ENCODE measurements around the gene BACE2. TPM values are rescaled to one million over a fixed set of nuclear protein-coding genes. Genes with fewer than 3 reads are reported as not detected.
A peak's percentile ranks its signal among the peaks of the same experiment; 100 is the strongest.

The BACE2 gene
- polyA plus RNA-seq, 1 donor (not counting 4 experiments of a cell fraction or from before 2014, with no cell fraction given) = 130 TPM

DNA sequence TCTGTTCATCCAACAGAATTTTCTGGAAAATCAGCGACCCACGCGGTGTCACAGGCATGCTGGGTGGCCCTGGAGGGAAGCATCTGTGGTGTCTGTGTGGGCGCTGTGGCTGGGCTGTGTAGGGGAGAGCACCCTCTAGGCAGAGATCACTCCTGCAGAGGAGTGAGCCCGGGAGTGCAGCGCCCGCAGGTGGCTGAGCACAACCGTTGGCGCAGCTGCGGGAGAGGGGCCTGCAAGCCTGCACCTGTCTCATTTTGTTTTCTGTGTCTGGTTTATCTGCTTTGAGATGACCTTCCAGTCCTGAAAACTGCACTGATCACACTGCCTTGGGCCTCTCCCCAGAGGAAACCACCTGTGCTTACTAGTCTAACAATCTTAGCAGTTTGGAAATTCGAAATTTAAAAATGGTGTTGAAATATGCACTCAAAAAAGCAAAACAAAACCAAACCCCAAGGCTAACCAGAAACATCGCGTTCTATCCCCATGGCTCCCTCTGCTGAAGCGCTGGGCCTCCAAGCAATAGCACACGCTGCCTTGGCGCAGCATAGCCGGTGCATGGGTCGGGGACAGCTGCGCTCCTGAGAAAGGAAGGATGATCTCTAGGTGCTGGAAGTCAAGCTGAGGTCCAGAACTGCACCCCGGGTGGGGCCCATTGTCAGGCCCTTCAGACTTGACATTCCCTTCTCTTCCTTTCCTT is 153.4 kb downstream of the BACE2 start:
- FAIRE-seq = no peak
- Histone ChIP-seq H2AFZ (ENCODE audit: control insufficient read depth, low read length) (no peak overlapping the region), H3K27ac (ENCODE audit: control insufficient read depth, insufficient read depth, low read length) (no peak overlapping the region), H3K4me1 (ENCODE audit: control insufficient read depth, extremely low read depth, insufficient read depth, low read length) (no peaks in the 10 kb centered on the region), H4K20me1 (ENCODE audit: control insufficient read depth, extremely low read depth, insufficient read depth, low read length) (no peaks in the 10 kb centered on the region), H3K79me2 (ENCODE audit: control insufficient read depth, insufficient read depth, low read length) (no peaks in the 10 kb centered on the region), H3K9ac (ENCODE audit: control insufficient read depth, extremely low read depth, insufficient read depth, low read length) (no peak overlapping the region), H3K36me3 (ENCODE audit: control insufficient read depth in 2 of 2, extremely low read depth in 1 of 2, insufficient read depth in 2 of 2, low read length in 2 of 2) (no peaks in the 10 kb centered on the region), H3K4me2 (ENCODE audit: control insufficient read depth, extremely low read depth, insufficient read depth, low read depth, low read length) (no peak overlapping the region), H3K9me1 (ENCODE audit: control insufficient read depth, extremely low read depth, insufficient read depth, low read length) (no peaks in the 10 kb centered on the region), H3K4me3 (ENCODE audit: control insufficient read depth in 2 of 3, extremely low read depth in 1 of 3, insufficient read depth in 2 of 3, low read depth in 1 of 3, low read length in 3 of 3) (no peak overlapping the region), H3K27me3 (ENCODE audit: control insufficient read depth, extremely low read depth, insufficient read depth, low read length) (peaks cover 46% of the 10 kb centered on the region), H3K9me3 (ENCODE audit: control insufficient read depth, low read depth, low read length) (no peaks in the 10 kb centered on the region)
- DNase-seq (ENCODE audit: low read depth, low spot score) = no peak
- TF ChIP-seq EZH2 (IDR thresholded peaks at IDR 0.05; ENCODE audit: low read length) = no peak
- TF ChIP-seq, protein P1, sequence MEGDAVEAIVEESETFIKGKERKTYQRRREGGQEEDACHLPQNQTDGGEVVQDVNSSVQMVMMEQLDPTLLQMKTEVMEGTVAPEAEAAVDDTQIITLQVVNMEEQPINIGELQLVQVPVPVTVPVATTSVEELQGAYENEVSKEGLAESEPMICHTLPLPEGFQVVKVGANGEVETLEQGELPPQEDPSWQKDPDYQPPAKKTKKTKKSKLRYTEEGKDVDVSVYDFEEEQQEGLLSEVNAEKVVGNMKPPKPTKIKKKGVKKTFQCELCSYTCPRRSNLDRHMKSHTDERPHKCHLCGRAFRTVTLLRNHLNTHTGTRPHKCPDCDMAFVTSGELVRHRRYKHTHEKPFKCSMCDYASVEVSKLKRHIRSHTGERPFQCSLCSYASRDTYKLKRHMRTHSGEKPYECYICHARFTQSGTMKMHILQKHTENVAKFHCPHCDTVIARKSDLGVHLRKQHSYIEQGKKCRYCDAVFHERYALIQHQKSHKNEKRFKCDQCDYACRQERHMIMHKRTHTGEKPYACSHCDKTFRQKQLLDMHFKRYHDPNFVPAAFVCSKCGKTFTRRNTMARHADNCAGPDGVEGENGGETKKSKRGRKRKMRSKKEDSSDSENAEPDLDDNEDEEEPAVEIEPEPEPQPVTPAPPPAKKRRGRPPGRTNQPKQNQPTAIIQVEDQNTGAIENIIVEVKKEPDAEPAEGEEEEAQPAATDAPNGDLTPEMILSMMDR (optimal IDR thresholded peaks at IDR 0.05 in 1 of 3, IDR thresholded peaks at IDR 0.05 in 1 of 3, conservative IDR thresholded peaks at IDR 0.05 in 1 of 3; ENCODE audit: extremely low read depth in 1 of 3, insufficient read depth in 2 of 3, low read length in 3 of 3) = peak in 1 of 3 experiments; percentile 22
- dilution Hi-C loops (cut with MboI; ENCODE audit: extremely low pct_ligation_motif_present, low sequenced_read_pairs) = no loop called here

DNA sequence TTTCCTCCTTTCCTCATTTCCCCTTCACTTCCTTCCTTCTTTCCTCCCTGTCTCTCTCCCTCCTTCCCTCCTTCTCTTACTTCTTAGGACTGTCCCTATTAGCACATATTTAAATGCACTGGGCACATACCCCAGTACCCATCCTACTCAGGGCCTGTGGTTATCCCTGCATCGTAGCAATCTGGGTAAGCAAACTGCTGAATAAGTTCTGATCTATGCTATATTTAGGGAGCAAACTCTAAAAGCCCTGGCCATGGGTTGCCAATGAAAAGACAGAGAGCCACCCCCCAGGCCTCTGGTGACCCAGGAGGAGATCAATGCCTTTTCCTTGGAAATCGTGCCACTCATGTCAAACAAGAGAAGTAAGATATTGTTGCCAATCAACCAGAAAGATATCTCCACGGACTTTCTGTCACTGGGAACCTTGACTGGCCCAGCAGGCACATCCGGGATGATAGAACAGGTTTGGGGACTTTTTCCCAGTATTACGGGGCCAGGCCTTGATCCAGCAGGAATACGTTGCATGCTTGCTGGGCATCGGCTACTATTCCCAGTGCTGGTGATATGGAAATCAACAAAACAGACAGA is 154.0 kb downstream of the BACE2 start:
- Histone ChIP-seq H3K27ac (ENCODE audit: control insufficient read depth, insufficient read depth, low read length) (no peak overlapping the region), H3K36me3 (ENCODE audit: control insufficient read depth in 2 of 2, extremely low read depth in 1 of 2, insufficient read depth in 2 of 2, low read length in 2 of 2) (no peaks in the 10 kb centered on the region), H3K4me1 (ENCODE audit: control insufficient read depth, extremely low read depth, insufficient read depth, low read length) (no peaks in the 10 kb centered on the region), H3K27me3 (ENCODE audit: control insufficient read depth, extremely low read depth, insufficient read depth, low read length) (peaks cover 40% of the 10 kb centered on the region), H2AFZ (ENCODE audit: control insufficient read depth, low read length) (no peak overlapping the region), H3K9me1 (ENCODE audit: control insufficient read depth, extremely low read depth, insufficient read depth, low read length) (no peaks in the 10 kb centered on the region), H3K4me3 (ENCODE audit: control insufficient read depth in 2 of 3, extremely low read depth in 1 of 3, insufficient read depth in 2 of 3, low read depth in 1 of 3, low read length in 3 of 3) (no peak overlapping the region), H3K9ac (ENCODE audit: control insufficient read depth, extremely low read depth, insufficient read depth, low read length) (no peak overlapping the region), H3K4me2 (ENCODE audit: control insufficient read depth, extremely low read depth, insufficient read depth, low read depth, low read length) (no peak overlapping the region), H3K79me2 (ENCODE audit: control insufficient read depth, insufficient read depth, low read length) (no peaks in the 10 kb centered on the region), H4K20me1 (ENCODE audit: control insufficient read depth, extremely low read depth, insufficient read depth, low read length) (no peaks in the 10 kb centered on the region), H3K9me3 (ENCODE audit: control insufficient read depth, low read depth, low read length) (no peaks in the 10 kb centered on the region)
- FAIRE-seq (no peak), DNase-seq (ENCODE audit: low read depth, low spot score) (no peak)
- dilution Hi-C loops (cut with MboI; ENCODE audit: extremely low pct_ligation_motif_present, low sequenced_read_pairs) = no loop called here
- TF ChIP-seq EZH2 (IDR thresholded peaks at IDR 0.05; ENCODE audit: low read length) = no peak
- TF ChIP-seq, protein P1 (optimal IDR thresholded peaks at IDR 0.05 in 1 of 3, IDR thresholded peaks at IDR 0.05 in 1 of 3, conservative IDR thresholded peaks at IDR 0.05 in 1 of 3; ENCODE audit: extremely low read depth in 1 of 3, insufficient read depth in 2 of 3, low read length in 3 of 3) = no peak

Data from keratinocyte (primary cell).